GM18868 (cell line): ENCODE results near the gene AK2.
A peak's percentile ranks its signal among the peaks of the same experiment; 100 is the strongest.
"Not testable (repeated sequence)": the region's sequence is repeated elsewhere in the genome, so short reads cannot be mapped to it uniquely, and the experiment has no call there.

ENCODE experiments used
- ATAC-seq: cut with Tn5 transposase; IDR thresholded peaks from one replicate; pipeline ENCODE4 v1.9.1; 2021; ENCODE audit warnings: mild to moderate bottlenecking, moderate library complexity; ENCODE audit not compliant: unreplicated experiment

The AK2 gene

GRCh38 chr1:33036526-33037503 is at the start of gene AK2:
TSS of gene AK2 (minus strand) at chr1:33036883. CDS start at chr1:33036828, 55 bp downstream.
- peak; percentile 99 for ATAC-seq

- ATAC-seq: no peak
These were observed 49.7 kb upstream of the AK2 start for GRCh38 chr1:33086384-33086850.

- ATAC-seq: no peak
These were observed 48.6 kb upstream of the AK2 start for GRCh38 chr1:33085332-33085731.

GRCh38 chr1:33082575-33083108 is 46.0 kb upstream of the AK2 start:
- no peak for ATAC-seq

GRCh38 chr1:33081554-33082305 is 45.0 kb upstream of the AK2 start:
- ATAC-seq: no peak

- ATAC-seq: peak; percentile 97
These were observed 44.3 kb upstream of the AK2 start, which contains the start of gene AZIN2 for GRCh38 chr1:33080885-33081553. TSS of gene AZIN2 (plus strand) at chr1:33081153. CDS start at chr1:33082250, 1,097 bp downstream.

- ATAC-seq: no peak
These were observed 43.7 kb upstream of the AK2 start for GRCh38 chr1:33080373-33080772.

GRCh38 chr1:33078030-33078591 is 41.4 kb upstream of the AK2 start:
- no peak for ATAC-seq

- no peak for ATAC-seq
These were observed 37.7 kb upstream of the AK2 start for GRCh38 chr1:33074193-33074945.

- no peak for ATAC-seq
These were observed 36.0 kb upstream of the AK2 start for GRCh38 chr1:33072707-33073106.

- no peak for ATAC-seq
These were observed 33.9 kb upstream of the AK2 start for GRCh38 chr1:33070628-33071027.

GRCh38 chr1:33068108-33068507 is 31.4 kb upstream of the AK2 start:
- not testable (repeated sequence) for ATAC-seq

- ATAC-seq: not testable (repeated sequence)
These were observed 29.8 kb upstream of the AK2 start for GRCh38 chr1:33066477-33066876.

- ATAC-seq: no peak
These were observed 28.6 kb upstream of the AK2 start for GRCh38 chr1:33065301-33065700.

GRCh38 chr1:33064284-33064683 is 27.6 kb upstream of the AK2 start:
- ATAC-seq: not testable (repeated sequence)

- no peak for ATAC-seq
These were observed 25.2 kb upstream of the AK2 start for GRCh38 chr1:33061834-33062233.

- ATAC-seq: no peak
These were observed 23.9 kb upstream of the AK2 start for GRCh38 chr1:33060579-33061083.

- ATAC-seq: no peak
These were observed 20.4 kb upstream of the AK2 start for GRCh38 chr1:33057095-33057494.

- no peak for ATAC-seq
These were observed 19.7 kb upstream of the AK2 start for GRCh38 chr1:33056426-33056825.
